ENCODE measurements around the gene UBTD2. TPM values are rescaled to one million over a fixed set of nuclear protein-coding genes. Genes with fewer than 3 reads are reported as not detected.
"Not testable (repeated sequence)": the region's sequence is repeated elsewhere in the genome, so short reads cannot be mapped to it uniquely, and the experiment has no call there.

UBTD2 gene
- total RNA-seq, 1 experiment from 2014 or later: 42.6 TPM

GRCh38 chr5:172199446-172199845 is 84.1 kb downstream of the UBTD2 start:
- no peak overlapping the region for H4K5ac ChIP-seq (ENCODE audit: insufficient read length, low read depth, low read length)
- H2BK120ac ChIP-seq (ENCODE audit: low read depth, low read length, poor library complexity, severe bottlenecking): no peak overlapping the region
- H3K79me1 ChIP-seq (ENCODE audit: insufficient read depth, low read depth, low read length, poor library complexity, severe bottlenecking): no peaks in the 10 kb centered on the region
- no peak overlapping the region for H2BK15ac ChIP-seq (ENCODE audit: low read depth, low read length)
- H2AK5ac ChIP-seq (ENCODE audit: insufficient read length, low read length): no peak overlapping the region
- no peaks in the 10 kb centered on the region for H3K79me2 ChIP-seq (ENCODE audit: insufficient read depth, low read length)
- H3K27ac ChIP-seq (ENCODE audit: insufficient read length, low read depth, low read length): no peak overlapping the region
- TF ChIP-seq CTCF (conservative IDR thresholded peaks at IDR 0.05): no peak
- 0 out of 2 replicates have a peak, but pooled peaks cover 2% of the 10 kb centered on the region for H3K4me1 ChIP-seq (ENCODE audit: insufficient read depth, low read length)
- H2BK12ac ChIP-seq (ENCODE audit: insufficient read length, low read depth, low read length): no peak overlapping the region
- no peak overlapping the region for H2BK5ac ChIP-seq (ENCODE audit: insufficient read length, low read length)
- no peak overlapping the region for H3K4ac ChIP-seq (ENCODE audit: low read depth, low read length)
- Mint-ChIP-seq H3K36me3 (ENCODE audit: insufficient read depth in 1 of 3, low read depth in 3 of 3) (peaks cover 0 to 6% (median 4%) of the 10 kb centered on the region in 3 experiments; a peak in 4 of 7 replicates), H3K27ac (no peak overlapping the region; a peak in 1 of 7 replicates), H3K4me3 (no peak overlapping the region), H3K9me3 (peaks cover 2 to 6% of the 10 kb centered on the region in 2 experiments; a peak in 4 of 5 replicates), H3K4me1 (peaks cover 4% of the 10 kb centered on the region in 2 experiments), H3K27me3 (ENCODE audit: low read depth) (peaks cover 1% of the 10 kb centered on the region; the same call in 1 of the 2 replicates)
- no peaks in the 10 kb centered on the region for H3K23me2 ChIP-seq (ENCODE audit: insufficient read length, low read depth, low read length, poor library complexity, severe bottlenecking)
- no CpG with 5 or more reads among the region's 10 CpGs for WGBS (ENCODE audit: extremely low coverage, insufficient read length, low lambda C conversion rate)
- DNase-seq: no peak
- no peak overlapping the region for H2AFZ ChIP-seq (ENCODE audit: low read length)
- H3K23ac ChIP-seq (ENCODE audit: insufficient read length, low read depth, low read length): no peak overlapping the region
- no peak overlapping the region for H2BK20ac ChIP-seq (ENCODE audit: low read depth, low read length, poor library complexity, severe bottlenecking)
- H3K27me3 ChIP-seq (ENCODE audit: insufficient read depth, low read length): no peaks in the 10 kb centered on the region
- H3T11ph ChIP-seq (ENCODE audit: low read length): no peak overlapping the region
- H4K20me1 ChIP-seq (ENCODE audit: control insufficient read depth, insufficient read depth, insufficient read length): no peaks in the 10 kb centered on the region
- H3K9me3 ChIP-seq (ENCODE audit: control insufficient read depth, low read depth, low read length): no peaks in the 10 kb centered on the region
- no peak overlapping the region for H4K91ac ChIP-seq (ENCODE audit: insufficient read length, low read depth, low read length)
- no peak overlapping the region for H3K14ac ChIP-seq (ENCODE audit: insufficient read depth, low read length)
- H3K4me2 ChIP-seq (ENCODE audit: insufficient read depth, insufficient read length, low read length): no peak overlapping the region
- H3K9ac ChIP-seq (ENCODE audit: extremely low read depth, insufficient read length, low read length): no peak overlapping the region
- H3K18ac ChIP-seq (ENCODE audit: insufficient read length, low read depth, low read length): no peak overlapping the region
- H4K8ac ChIP-seq (replicated peaks; ENCODE audit: insufficient read length, low read depth, low read length): no peak overlapping the region
- no peak overlapping the region for H3K56ac ChIP-seq (ENCODE audit: insufficient read length, low read depth, low read length)

- not testable (repeated sequence) for H3K23me2 ChIP-seq (ENCODE audit: insufficient read length, low read depth, low read length, poor library complexity, severe bottlenecking); H3K9me3 ChIP-seq (ENCODE audit: control insufficient read depth, low read depth, low read length); H3K56ac ChIP-seq (ENCODE audit: insufficient read length, low read depth, low read length); H3K9me3 Mint-ChIP-seq; H3K79me2 ChIP-seq (ENCODE audit: insufficient read depth, low read length); H3K4me1 Mint-ChIP-seq; H2BK15ac ChIP-seq (ENCODE audit: low read depth, low read length); H3K18ac ChIP-seq (ENCODE audit: insufficient read length, low read depth, low read length); H2BK20ac ChIP-seq (ENCODE audit: low read depth, low read length, poor library complexity, severe bottlenecking); H3K9ac ChIP-seq (ENCODE audit: extremely low read depth, insufficient read length, low read length); H3K14ac ChIP-seq (ENCODE audit: insufficient read depth, low read length); H3K36me3 Mint-ChIP-seq (ENCODE audit: insufficient read depth in 1 of 3, low read depth in 3 of 3); H3K79me1 ChIP-seq (ENCODE audit: insufficient read depth, low read depth, low read length, poor library complexity, severe bottlenecking); H3K4ac ChIP-seq (ENCODE audit: low read depth, low read length); H2BK5ac ChIP-seq (ENCODE audit: insufficient read length, low read length); H2AFZ ChIP-seq (ENCODE audit: low read length); H2BK120ac ChIP-seq (ENCODE audit: low read depth, low read length, poor library complexity, severe bottlenecking); DNase-seq; H4K5ac ChIP-seq (ENCODE audit: insufficient read length, low read depth, low read length); H3T11ph ChIP-seq (ENCODE audit: low read length); H3K27ac ChIP-seq (ENCODE audit: insufficient read length, low read depth, low read length); H2AK5ac ChIP-seq (ENCODE audit: insufficient read length, low read length); H4K8ac ChIP-seq (replicated peaks; ENCODE audit: insufficient read length, low read depth, low read length); H3K4me1 ChIP-seq (ENCODE audit: insufficient read depth, low read length); H3K4me2 ChIP-seq (ENCODE audit: insufficient read depth, insufficient read length, low read length); H3K27ac Mint-ChIP-seq; H3K27me3 ChIP-seq (ENCODE audit: insufficient read depth, low read length); H3K27me3 Mint-ChIP-seq (ENCODE audit: low read depth); H4K91ac ChIP-seq (ENCODE audit: insufficient read length, low read depth, low read length); H4K20me1 ChIP-seq (ENCODE audit: control insufficient read depth, insufficient read depth, insufficient read length); H2BK12ac ChIP-seq (ENCODE audit: insufficient read length, low read depth, low read length); H3K23ac ChIP-seq (ENCODE audit: insufficient read length, low read depth, low read length); H3K4me3 Mint-ChIP-seq
- no CpG with 5 or more reads among the region's 4 CpGs for WGBS (ENCODE audit: extremely low coverage, insufficient read length, low lambda C conversion rate)
Measured at GRCh38 chr5:172197775-172198174, 85.8 kb downstream of the UBTD2 start.
